Measurements from ENCODE around the gene LYST.
"Not testable (repeated sequence)": the region's sequence is repeated elsewhere in the genome, so short reads cannot be mapped to it uniquely, and the experiment has no call there.

The LYST gene

DNA sequence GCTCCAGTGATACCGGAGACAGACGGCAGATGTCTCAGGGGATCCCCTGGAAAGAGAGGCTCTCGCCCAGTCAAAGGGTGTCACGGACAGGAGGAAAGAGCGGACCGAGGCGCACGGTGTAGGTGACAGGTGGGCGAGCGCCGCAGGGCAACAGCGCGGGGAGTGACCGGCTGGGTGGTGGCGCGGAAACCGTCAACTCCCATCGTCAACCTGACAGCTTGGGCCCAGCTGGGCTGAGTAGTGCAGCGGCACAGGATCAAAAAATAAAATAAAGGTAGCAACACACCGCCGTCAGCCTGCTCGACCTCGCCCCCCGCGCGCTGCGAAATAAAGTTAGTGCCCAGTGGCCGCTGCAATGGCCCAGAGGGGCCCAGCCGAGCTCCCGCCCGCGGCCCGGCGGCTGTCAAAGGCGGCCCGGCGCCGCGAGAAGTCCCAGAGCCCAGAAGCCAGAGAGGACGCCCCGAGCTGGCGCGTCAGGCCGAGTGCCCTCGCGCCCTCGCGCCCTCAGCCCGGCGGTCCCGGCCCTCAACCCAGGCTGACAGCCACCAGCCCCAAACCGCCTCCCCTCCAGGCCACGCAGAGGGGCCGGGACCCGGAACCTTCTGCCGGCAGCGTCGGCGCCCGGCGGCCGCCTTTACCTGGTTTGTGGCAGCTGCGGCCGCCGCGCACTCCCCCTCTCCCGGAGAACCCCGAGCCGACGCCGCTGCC is at the start of gene LYST:
TSS of gene LYST (minus strand) at position 702 of the 708 bp plus-strand sequence. CDS start 36,489 bp downstream, outside the sequence.
- H3K4me1 ChIP-seq (ENCODE audit: control insufficient read depth, low read depth, low read length), result peaks cover 3% of the 10 kb centered on the region
- no peaks in the 10 kb centered on the region for H3K36me3 ChIP-seq (ENCODE audit: control insufficient read depth, low read depth, low read length)
- H3K4me3 ChIP-seq (ENCODE audit: low read length), result peak within 1 kb of the TSS; percentile 92
- H3K9me3 ChIP-seq (ENCODE audit: control insufficient read depth, low read depth, low read length), result no peaks in the 10 kb centered on the region
- H3K27me3 ChIP-seq (ENCODE audit: control insufficient read depth, insufficient read depth, low read length), result peaks cover 29% of the 10 kb centered on the region
- H3K27ac ChIP-seq (ENCODE audit: low read length), result peak within 1 kb of the TSS; percentile 26
- H3K9ac ChIP-seq (ENCODE audit: low read length), result peak within 1 kb of the TSS; percentile 58

DNA sequence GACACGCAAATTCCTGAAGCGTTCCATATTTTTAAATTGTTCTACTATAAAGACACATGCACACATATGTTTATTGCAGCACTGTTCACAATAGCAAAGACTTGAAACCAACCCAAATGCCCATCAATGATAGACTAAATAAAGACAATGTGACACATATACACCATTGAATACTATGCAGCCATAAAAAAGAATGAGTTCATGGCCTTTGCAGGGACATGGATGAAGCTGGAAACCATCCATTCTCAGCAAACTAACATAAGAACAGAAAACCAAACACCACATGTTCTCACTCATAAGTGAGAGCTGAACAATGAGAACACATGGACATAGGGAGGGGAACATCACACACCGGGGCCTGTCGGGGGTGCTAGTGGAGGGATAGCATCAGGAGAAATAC is 48.8 kb upstream of the LYST start:
- not testable (repeated sequence) for H3K4me3 ChIP-seq (ENCODE audit: low read length); H3K27ac ChIP-seq (ENCODE audit: low read length); H3K9me3 ChIP-seq (ENCODE audit: control insufficient read depth, low read depth, low read length); H3K36me3 ChIP-seq (ENCODE audit: control insufficient read depth, low read depth, low read length); H3K9ac ChIP-seq (ENCODE audit: low read length)
- H3K27me3 ChIP-seq (ENCODE audit: control insufficient read depth, insufficient read depth, low read length), result peaks cover 22% of the 10 kb centered on the region
- H3K4me1 ChIP-seq (ENCODE audit: control insufficient read depth, low read depth, low read length), result peaks cover 20% of the 10 kb centered on the region

GRCh38 chr1:235913311-235913710 is 46.6 kb upstream of the LYST start:
- Histone ChIP-seq H3K9me3 (ENCODE audit: control insufficient read depth, low read depth, low read length) (no peaks in the 10 kb centered on the region), H3K27me3 (ENCODE audit: control insufficient read depth, insufficient read depth, low read length) (peaks cover 6% of the 10 kb centered on the region), H3K36me3 (ENCODE audit: control insufficient read depth, low read depth, low read length) (no peaks in the 10 kb centered on the region), H3K9ac (ENCODE audit: low read length) (no peak overlapping the region), H3K4me3 (ENCODE audit: low read length) (no peak overlapping the region), H3K4me1 (ENCODE audit: control insufficient read depth, low read depth, low read length) (peaks cover 10% of the 10 kb centered on the region), H3K27ac (ENCODE audit: low read length) (no peak overlapping the region)

DNA sequence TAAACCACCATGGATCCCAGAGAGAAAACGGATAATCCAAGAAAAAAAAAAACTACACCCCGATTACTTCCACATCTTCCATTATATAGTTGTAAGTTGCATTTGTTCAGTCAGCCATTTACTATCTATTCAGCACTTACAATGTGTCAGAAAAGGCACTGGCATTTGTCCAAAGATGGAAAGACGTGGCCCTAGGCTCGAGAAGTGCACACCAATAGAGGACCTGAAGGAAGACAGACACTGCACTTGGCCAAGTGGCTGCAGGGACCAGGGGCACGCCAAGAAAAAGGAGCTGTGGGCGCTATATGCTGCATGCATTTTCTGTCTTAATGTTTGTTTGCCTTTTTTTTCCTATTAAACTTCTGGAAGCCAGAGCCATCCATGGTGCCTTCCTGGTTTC is 45.2 kb upstream of the LYST start:
- Histone ChIP-seq H3K27me3 (ENCODE audit: control insufficient read depth, insufficient read depth, low read length) (no peaks in the 10 kb centered on the region), H3K9me3 (ENCODE audit: control insufficient read depth, low read depth, low read length) (no peaks in the 10 kb centered on the region), H3K4me1 (ENCODE audit: control insufficient read depth, low read depth, low read length) (peaks cover 10% of the 10 kb centered on the region), H3K36me3 (ENCODE audit: control insufficient read depth, low read depth, low read length) (no peaks in the 10 kb centered on the region), H3K9ac (ENCODE audit: low read length) (no peak overlapping the region), H3K4me3 (ENCODE audit: low read length) (no peak overlapping the region), H3K27ac (ENCODE audit: low read length) (no peak overlapping the region)

DNA sequence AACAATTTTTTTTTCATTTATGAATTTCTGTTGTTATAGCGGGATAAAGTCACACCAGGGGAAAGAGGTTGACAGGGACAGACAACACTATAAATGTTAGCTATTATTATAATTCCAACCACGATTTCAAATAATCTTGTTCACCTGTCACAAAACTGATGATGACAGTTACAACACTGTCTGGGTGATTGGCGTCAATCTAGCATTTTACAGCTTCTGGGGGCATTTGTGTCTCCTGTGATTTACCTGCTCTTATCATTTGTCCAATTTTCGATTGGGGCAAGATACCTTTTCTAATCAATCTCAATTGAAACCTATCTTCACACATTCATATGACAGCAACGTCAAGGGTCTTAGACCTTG is 44.6 kb upstream of the LYST start:
- H3K27ac ChIP-seq (ENCODE audit: low read length), result no peak overlapping the region
- H3K27me3 ChIP-seq (ENCODE audit: control insufficient read depth, insufficient read depth, low read length), result no peaks in the 10 kb centered on the region
- no peak overlapping the region for H3K9ac ChIP-seq (ENCODE audit: low read length)
- no peaks in the 10 kb centered on the region for H3K9me3 ChIP-seq (ENCODE audit: control insufficient read depth, low read depth, low read length)
- H3K4me1 ChIP-seq (ENCODE audit: control insufficient read depth, low read depth, low read length), result peaks cover 10% of the 10 kb centered on the region
- no peaks in the 10 kb centered on the region for H3K36me3 ChIP-seq (ENCODE audit: control insufficient read depth, low read depth, low read length)
- no peak overlapping the region for H3K4me3 ChIP-seq (ENCODE audit: low read length)

- no peaks in the 10 kb centered on the region for H3K9me3 ChIP-seq (ENCODE audit: control insufficient read depth, low read depth, low read length)
- H3K27me3 ChIP-seq (ENCODE audit: control insufficient read depth, insufficient read depth, low read length), result no peaks in the 10 kb centered on the region
- no peak overlapping the region for H3K27ac ChIP-seq (ENCODE audit: low read length)
- peaks cover 10% of the 10 kb centered on the region for H3K4me1 ChIP-seq (ENCODE audit: control insufficient read depth, low read depth, low read length)
- H3K4me3 ChIP-seq (ENCODE audit: low read length), result no peak overlapping the region
- H3K9ac ChIP-seq (ENCODE audit: low read length), result no peak overlapping the region
- H3K36me3 ChIP-seq (ENCODE audit: control insufficient read depth, low read depth, low read length), result no peaks in the 10 kb centered on the region
Measured at GRCh38 chr1:235910357-235911299, 43.9 kb upstream of the LYST start.

- no peak overlapping the region for H3K27ac ChIP-seq (ENCODE audit: low read length)
Measured at GRCh38 chr1:235908742-235909520, 42.2 kb upstream of the LYST start.

GRCh38 chr1:235907897-235908240 is 41.2 kb upstream of the LYST start:
- Histone ChIP-seq H3K36me3 (ENCODE audit: control insufficient read depth, low read depth, low read length) (no peaks in the 10 kb centered on the region), H3K27me3 (ENCODE audit: control insufficient read depth, insufficient read depth, low read length) (no peaks in the 10 kb centered on the region), H3K4me3 (ENCODE audit: low read length) (no peak overlapping the region), H3K4me1 (ENCODE audit: control insufficient read depth, low read depth, low read length) (peaks cover 10% of the 10 kb centered on the region), H3K9ac (ENCODE audit: low read length) (no peak overlapping the region), H3K9me3 (ENCODE audit: control insufficient read depth, low read depth, low read length) (no peaks in the 10 kb centered on the region), H3K27ac (ENCODE audit: low read length) (no peak overlapping the region)

More at GRCh38 chr1:235908742-235909520, 42.2 kb upstream of the LYST start:
- Histone ChIP-seq H3K4me1 (ENCODE audit: control insufficient read depth, low read depth, low read length) (peaks cover 10% of the 10 kb centered on the region), H3K4me3 (ENCODE audit: low read length) (no peak overlapping the region), H3K36me3 (ENCODE audit: control insufficient read depth, low read depth, low read length) (no peaks in the 10 kb centered on the region), H3K9ac (ENCODE audit: low read length) (no peak overlapping the region), H3K27me3 (ENCODE audit: control insufficient read depth, insufficient read depth, low read length) (no peaks in the 10 kb centered on the region), H3K9me3 (ENCODE audit: control insufficient read depth, low read depth, low read length) (no peaks in the 10 kb centered on the region)

- no peak overlapping the region for H3K4me3 ChIP-seq (ENCODE audit: low read length)
- H3K9ac ChIP-seq (ENCODE audit: low read length), result no peak overlapping the region
- no peak overlapping the region for H3K27ac ChIP-seq (ENCODE audit: low read length)
- H3K36me3 ChIP-seq (ENCODE audit: control insufficient read depth, low read depth, low read length), result no peaks in the 10 kb centered on the region
- H3K27me3 ChIP-seq (ENCODE audit: control insufficient read depth, insufficient read depth, low read length), result no peaks in the 10 kb centered on the region
- H3K4me1 ChIP-seq (ENCODE audit: control insufficient read depth, low read depth, low read length), result peaks cover 10% of the 10 kb centered on the region
- H3K9me3 ChIP-seq (ENCODE audit: control insufficient read depth, low read depth, low read length), result no peaks in the 10 kb centered on the region
Measured at GRCh38 chr1:235907187-235907896, 40.6 kb upstream of the LYST start.

GRCh38 chr1:235906436-235906835 is 39.7 kb upstream of the LYST start:
- Histone ChIP-seq H3K4me1 (ENCODE audit: control insufficient read depth, low read depth, low read length) (peaks cover 10% of the 10 kb centered on the region), H3K27ac (ENCODE audit: low read length) (no peak overlapping the region), H3K9me3 (ENCODE audit: control insufficient read depth, low read depth, low read length) (no peaks in the 10 kb centered on the region), H3K36me3 (ENCODE audit: control insufficient read depth, low read depth, low read length) (no peaks in the 10 kb centered on the region), H3K9ac (ENCODE audit: low read length) (no peak overlapping the region), H3K4me3 (ENCODE audit: low read length) (no peak overlapping the region), H3K27me3 (ENCODE audit: control insufficient read depth, insufficient read depth, low read length) (no peaks in the 10 kb centered on the region)

DNA sequence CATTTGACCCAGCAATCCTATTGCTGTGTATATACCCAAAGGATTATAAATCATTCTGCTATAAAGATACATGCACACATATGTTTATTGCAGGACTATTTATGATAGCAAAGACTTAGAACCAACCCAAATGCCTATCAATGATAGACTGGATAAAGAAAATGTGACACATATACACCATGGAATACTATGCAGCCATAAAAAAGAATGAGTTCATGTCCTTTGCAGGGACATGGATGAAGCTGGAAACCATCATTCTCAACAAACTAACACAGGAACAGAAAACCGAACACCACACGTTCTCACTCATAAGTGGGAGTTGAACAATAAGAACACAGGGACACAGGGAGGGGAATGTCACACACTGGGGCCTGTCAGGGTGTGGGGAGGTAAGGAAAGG is 37.1 kb upstream of the LYST start:
- H3K4me3 ChIP-seq (ENCODE audit: low read length); H3K9ac ChIP-seq (ENCODE audit: low read length); H3K36me3 ChIP-seq (ENCODE audit: control insufficient read depth, low read depth, low read length); H3K27ac ChIP-seq (ENCODE audit: low read length); H3K4me1 ChIP-seq (ENCODE audit: control insufficient read depth, low read depth, low read length); H3K27me3 ChIP-seq (ENCODE audit: control insufficient read depth, insufficient read depth, low read length); H3K9me3 ChIP-seq (ENCODE audit: control insufficient read depth, low read depth, low read length): not testable (repeated sequence)

Measured in iPS-18a (cell line).